GM20431 (cell line): ENCODE data around the gene SLC35F1.

ENCODE experiments used
- in situ Hi-C: fragments of 300-500 bp; cut with MseI, MboI; formaldehyde crosslinking; loops from one replicate; pipeline ENCODE4 v1.15.0; 2020; ENCODE audit warnings: low sequenced_read_pairs; ENCODE audit not compliant: unreplicated experiment

Gene SLC35F1

DNA sequence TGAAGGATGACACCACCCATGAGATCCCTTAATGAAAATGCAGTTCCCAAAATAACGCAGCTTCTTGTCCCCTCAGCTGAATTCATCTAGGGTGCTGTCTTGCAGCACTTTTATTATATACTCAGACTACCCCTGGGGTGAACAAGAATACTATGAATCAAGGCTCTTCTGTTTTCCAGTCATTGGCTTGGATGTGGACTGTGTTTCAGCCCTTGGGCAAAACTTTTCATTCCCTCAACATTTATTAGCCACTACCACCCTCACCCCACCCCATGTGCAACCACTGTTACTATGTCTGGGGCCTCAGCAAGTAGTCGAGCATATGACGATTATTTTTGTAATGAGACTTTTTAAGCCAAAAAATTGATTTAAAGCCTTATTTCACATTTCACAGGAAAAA lies 321.8 kb downstream of the SLC35F1 start:
- in situ Hi-C loops, result no loop called here

DNA sequence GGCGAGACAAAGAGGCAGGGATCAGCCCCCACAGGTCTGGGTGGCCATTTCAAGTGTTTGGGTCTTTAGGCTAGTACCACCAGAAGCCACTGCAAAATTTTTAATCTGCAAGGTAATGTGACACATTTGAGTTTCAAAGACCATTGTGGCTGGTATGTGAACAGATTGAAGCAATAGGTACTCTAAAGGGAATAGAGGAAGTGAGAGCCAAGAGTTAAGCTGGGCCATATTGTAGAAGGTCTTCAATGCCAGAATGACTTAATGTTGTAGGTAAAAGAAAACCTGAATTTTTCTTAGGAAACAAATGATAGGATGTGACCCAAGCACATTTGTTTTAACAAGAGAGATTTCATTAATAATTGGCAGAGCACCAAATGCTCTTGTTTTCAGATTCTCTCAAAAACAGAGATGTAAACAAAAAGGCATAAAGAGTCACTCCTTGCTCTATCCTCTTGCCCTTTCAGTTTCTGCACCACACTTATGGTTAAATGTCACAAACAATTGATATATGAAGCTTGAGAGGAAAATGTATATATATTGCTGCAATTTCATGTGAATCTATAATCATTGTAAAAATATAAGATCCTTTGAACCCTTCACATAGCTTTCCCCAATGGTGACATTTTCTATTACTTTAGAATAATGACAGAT lies 333.9 kb downstream of the SLC35F1 start:
- in situ Hi-C loops, result no loop called here

DNA sequence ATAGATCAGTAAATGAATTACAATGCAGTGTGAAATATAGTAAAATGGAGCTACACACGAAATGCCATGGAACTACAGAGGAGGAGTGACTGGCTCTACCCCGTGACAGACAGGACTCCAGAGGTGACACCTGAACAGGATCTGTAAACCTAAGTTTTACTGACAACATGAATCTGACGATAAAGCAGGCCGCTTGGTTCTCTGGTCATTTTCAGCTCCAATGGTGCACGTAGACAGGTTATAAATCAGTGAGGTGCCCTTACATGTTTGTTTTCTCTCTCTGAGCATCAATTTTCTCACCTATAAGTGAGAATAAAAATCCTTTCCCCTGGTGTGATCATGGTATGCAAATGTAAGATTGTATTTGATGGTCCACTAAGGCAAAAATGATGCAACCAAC lies 339.3 kb downstream of the SLC35F1 start:
- in situ Hi-C loops, result no loop called here

DNA sequence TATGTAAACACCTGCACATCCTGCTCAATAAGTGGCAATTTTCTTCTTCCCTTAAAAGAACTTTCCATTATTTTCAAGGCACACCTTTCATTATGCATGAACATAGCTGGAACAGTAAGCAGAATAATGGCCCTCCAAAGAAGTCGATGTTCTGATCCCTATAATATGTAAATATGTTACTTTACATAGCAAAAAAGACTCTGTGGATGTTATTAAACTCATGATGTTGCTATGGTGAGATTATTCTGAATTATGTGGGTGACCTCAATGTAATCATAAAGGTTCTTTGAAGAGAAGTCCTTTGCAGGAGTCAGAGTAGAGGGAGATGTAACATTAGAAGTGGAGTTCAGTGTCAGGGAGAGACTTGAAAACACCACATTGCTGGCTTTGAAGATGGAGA lies 341.1 kb downstream of the SLC35F1 start:
- in situ Hi-C loops, result no loop called here

DNA sequence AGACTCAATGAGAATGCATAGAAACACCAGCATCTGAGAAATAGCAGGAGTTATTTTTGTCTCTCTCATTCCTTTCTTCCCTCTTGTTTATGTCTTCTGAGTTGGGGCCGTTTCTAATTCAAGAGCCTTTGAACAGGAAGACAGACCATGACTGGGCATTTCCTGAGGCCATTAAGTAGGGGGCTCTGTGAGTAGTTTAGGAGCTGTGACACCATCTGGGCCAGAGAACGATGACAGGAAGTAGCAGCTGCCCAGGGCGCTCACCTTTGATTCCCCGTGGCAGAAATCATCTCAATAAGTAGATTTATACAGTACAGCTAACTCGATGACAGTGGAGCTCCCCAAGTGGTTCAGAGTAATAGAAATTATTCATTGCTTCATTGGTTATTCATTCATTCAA lies 342.6 kb downstream of the SLC35F1 start:
- in situ Hi-C loops, result no loop called here

DNA sequence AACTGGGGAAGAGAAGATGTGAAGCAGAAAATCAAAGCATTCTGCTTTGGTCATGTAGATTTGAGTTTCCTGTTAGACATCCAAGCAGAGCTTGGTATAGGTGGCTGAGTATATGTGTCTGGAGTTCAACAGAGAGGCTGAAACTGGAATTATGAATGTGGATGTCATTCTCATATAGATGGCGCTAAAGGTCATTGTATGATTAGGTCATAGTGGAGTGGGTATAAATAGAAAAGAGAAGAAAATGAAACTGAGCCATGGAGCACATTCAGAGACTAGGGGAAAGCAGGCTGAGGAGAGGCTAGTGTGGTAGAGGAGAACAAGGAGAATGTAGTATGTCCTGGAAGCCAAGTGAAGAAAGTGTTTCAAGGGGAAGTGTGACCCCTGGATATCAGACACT lies 345.4 kb downstream of the SLC35F1 start:
- in situ Hi-C loops, result no loop called here

DNA sequence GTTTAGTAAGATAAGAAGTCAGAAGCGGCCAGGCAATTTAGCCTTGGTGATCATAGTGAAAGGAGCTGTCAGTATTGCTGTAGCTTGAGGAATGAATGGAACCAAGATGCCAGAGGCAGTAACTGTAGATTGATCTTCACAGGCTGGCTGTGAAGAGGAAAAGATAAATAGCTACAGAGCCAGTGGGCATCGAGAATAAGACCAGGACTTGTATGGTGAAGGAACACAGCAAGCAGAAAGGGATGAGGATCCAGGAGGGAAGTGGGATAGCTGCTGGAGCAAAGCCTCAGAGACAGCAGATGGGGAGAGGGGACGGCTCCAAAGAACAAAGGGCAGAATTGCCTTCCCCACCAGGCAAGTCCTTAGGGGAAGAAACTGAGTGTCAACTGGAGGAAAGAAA lies 346.7 kb downstream of the SLC35F1 start:
- in situ Hi-C loops, result no loop called here

DNA sequence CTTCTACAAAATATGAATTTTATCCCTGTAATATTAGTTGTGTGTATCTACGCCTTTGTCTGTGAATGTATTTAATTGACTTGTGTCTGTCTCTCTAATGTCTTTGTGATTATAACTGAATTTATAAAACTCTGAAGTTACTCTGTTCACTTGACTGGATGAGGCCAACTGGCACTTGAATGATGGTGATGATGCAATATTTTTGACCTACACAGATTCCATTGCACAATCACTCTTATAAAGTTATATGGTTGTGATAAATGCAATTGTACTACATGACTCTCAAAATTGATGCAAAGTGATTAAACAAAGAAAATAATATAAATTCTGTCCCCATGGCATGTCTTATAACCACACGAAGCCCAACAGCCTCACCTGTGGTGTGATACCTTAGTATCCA lies 353.8 kb downstream of the SLC35F1 start:
- in situ Hi-C loops, result no loop called here

DNA sequence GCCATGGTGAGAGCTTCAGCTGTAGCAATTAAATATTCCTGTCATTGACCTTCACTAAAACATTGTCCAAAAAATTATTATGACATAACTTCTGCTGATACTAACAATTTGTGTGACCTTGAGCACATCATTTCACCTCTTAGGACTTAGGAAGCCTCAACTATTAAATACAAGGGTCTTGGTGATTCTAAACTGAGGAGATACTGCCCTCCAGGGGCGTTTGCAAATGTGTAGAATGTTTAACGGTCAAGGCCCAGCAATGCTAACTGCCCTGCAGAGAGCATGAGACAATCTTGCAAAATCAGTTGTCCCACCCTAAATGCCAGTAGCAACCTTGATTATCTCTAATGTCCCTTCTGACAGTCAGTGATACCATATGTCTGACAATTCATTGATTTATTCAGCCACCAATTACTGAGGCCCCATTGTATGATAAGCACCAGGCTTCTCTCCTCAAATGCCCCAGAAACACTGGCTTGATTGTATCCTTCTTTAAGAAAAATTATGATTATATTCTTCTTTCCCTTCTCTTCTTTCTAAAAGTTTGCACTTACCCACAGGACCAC lies 356.9 kb downstream of the SLC35F1 start:
- in situ Hi-C loops, result no loop called here

DNA sequence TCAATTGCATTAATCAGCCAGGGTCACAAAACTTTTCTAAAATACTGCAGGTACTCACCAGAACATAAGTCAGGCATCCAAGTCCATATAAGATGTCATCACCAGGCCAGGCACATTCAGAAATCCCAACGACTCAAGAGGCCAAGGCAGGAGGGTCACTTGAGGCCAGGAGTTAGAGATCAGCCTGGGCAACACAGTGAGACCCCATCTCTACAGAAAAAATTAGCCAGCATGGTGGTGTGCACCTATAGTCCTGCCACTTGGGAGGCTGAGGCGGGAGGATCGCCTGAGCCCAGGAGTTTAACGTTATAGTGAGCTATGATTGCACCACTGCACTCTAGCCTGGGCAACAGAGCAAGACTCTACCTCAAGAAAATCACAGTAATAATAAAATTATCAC lies 362.6 kb downstream of the SLC35F1 start:
- in situ Hi-C loops, result no loop called here

DNA sequence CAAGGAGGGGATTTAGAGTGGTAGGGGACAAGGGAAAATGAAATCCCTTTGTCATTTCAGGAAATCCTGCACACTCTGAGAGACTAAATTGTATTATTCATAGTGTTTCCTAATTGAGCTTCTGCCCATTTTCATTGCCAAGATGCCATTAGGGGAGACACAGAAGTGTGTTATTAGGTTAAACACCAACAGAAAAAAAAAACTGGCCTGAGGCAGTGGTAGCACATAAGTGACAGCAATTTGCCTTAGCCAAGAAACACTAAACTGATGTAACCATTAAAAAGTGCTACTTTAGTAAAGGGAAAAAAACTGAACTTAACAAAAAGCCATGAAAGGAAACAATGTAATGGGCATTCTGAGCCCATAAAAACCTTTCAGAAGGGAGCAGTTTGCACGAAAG lies 370.6 kb downstream of the SLC35F1 start:
- in situ Hi-C loops, result loop anchor here (25.0 kb wide), 2 partner anchors 260 to 510 kb away; partner anchors contain the start of gene PLN

DNA sequence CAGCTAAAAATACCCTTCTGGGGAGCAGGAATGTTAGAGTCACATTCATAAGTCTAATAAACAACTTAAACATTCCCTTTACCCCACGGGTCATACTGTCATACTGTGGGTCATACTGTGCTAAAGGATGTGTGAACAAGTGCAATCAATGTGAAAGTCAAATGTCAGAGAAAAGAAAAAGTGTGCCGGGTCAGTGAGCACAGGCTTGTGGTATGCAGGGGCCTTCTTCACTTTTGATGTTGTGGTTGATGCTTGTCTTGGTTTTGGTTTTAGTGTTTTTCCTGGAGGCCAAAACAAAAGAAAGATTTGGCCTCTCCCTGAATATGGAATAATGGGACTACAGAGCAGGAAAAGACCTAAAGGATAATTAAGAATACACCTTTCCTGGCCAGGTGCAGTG lies 373.1 kb downstream of the SLC35F1 start:
- in situ Hi-C loops, result loop anchor here (25.0 kb wide), 2 partner anchors 257 to 507 kb away; partner anchors contain the start of gene PLN

DNA sequence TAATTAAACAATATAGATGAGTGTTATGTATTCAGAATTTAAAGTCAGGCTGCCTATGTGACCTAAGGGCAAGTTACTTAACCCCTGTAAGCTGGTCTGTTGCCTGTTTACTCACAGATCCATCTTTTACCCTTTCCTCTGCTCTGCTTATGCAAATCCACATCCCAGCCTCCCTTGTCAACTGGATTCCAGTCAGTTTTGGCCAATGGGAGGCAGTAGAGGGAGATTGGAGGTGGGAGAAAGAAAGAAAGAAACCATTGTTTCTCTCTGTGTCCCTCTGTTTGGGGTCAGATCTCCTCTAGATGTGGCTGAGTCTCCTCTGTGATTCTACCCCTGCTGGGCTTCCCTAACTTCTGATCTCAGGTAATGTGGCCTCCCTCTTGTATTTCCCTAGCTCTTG lies 374.2 kb downstream of the SLC35F1 start:
- in situ Hi-C loops, result loop anchor here (25.0 kb wide), 2 partner anchors 256 to 506 kb away; partner anchors contain the start of gene PLN

DNA sequence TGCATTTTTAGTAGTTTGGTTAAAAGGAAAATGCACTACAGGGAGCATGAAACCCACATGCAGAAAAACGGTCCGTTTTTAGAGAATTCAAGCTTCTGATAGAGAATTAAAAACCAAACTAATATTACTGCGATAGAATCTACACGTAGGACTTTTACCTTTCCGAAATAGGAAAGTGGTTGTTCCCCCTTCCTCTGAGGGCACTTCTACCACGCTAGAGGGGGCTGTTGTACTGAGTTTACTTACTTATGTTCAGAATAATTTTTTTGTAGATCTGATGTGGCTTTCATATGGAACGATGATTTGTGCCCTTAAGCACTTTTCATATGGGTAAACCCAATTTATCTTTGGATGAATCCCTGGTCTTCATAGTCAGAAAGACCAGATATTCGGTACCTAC lies 376.7 kb downstream of the SLC35F1 start:
- in situ Hi-C loops, result loop anchor here (25.0 kb wide), 2 partner anchors 254 to 504 kb away; partner anchors contain the start of gene PLN

DNA sequence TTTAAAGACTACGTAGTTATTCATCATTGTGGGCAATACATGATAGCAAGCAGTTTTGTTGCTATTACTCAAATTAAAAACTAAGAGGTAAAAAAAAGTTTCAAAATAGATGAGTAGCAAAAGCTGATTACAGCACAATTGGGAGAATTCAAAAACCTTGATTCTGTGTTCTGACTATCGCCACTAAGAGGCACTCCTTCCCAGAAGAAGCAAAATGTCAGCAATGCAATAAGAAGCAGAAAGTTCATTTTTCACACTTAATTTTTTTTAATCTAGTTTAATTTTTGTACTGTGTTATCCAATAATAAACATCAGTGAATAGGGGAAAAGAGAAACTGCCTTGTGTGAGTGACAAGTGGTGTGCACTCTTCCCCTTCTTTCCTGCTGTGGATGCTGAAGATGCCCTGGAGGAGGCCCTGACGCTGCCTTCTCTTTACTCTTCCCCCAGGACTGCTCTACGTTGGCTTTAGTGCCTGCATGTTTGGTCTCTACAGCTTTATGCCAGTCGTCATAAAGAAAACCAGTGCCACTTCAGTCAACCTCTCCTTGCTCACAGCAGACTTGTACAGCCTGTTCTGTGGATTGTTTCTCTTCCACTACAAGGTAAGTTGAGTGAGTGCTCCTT lies 377.8 kb downstream of the SLC35F1 start:
- in situ Hi-C loops, result loop anchor here (25.0 kb wide), 2 partner anchors 252 to 502 kb away; partner anchors contain the start of gene PLN

DNA sequence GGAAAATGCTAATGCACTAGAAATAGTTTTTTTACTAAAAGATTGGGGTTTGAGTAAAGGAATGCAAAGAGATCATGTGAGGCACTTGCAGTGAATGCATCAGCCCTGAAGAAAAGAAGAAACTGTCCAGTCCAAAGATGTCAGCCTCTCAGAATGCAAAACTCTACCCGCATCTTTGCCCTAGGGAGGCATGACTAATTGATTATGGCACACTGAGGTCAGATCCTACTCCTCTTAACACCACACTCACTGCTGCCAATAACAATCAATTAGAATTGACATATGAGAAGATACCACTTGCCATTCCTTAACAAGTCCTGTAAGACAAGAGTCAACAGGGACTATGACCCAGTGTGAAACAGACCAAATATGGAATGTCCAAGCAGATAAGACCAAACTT lies 378.7 kb downstream of the SLC35F1 start:
- in situ Hi-C loops, result loop anchor here (25.0 kb wide), 2 partner anchors 252 to 502 kb away; partner anchors contain the start of gene PLN

DNA sequence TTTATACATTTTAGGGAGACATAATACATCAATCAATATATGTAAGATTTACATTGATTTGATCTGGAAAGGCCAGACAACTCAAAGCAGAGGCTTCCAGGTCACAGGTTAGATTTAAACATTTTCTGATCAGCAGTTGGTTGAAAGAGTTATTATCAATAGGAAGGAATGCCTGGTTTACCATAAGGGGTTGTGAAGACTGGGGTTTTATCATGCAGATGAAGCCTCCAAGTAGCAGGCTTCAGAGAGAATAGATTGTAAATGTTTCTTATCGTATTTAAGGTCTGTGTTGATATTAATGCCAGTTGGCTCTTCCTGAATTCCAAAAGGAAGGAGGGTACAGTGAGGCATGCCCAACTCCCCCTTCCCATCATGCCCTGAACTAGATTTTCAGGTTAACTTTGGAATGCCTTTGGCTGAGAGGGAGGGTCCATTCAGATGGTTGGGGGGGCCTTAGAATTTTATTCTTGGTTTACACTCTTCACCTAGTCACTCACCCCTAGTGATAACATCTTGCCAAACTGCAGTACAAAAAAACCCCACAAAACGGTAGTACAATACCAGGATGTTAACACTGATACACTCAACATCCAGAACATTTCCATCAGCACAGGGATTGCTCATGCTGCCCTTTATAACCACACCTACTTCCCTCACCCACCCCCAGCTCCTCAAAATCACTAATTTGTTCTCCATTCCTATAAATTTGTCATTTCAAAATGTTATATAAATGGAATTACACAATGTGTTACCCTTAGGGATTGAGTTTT lies 381.5 kb downstream of the SLC35F1 start:
- in situ Hi-C loops, result loop anchor here (25.0 kb wide), 2 partner anchors 249 to 499 kb away; partner anchors contain the start of gene PLN

DNA sequence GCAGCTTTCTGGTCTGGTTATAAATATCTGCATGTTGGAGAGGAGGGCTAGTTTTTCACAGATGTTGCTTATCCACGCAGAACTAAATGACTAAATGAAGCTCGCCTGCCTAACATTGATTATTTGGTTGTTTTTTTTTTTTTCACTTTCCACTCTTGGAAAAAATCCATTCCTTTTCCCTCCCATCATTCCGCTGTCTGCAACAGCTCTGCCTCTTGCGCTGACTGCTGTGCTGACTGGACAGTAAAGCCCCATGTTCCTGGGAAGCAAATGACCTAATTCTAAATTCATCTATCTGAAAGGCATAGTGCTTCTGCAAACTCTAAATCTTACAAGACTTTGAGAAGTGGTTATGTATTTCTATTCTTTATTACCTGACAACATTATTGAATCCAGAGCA lies 385.5 kb downstream of the SLC35F1 start:
- in situ Hi-C loops, result loop anchor here (25.0 kb wide), 2 partner anchors 245 to 495 kb away; partner anchors contain the start of gene PLN

DNA sequence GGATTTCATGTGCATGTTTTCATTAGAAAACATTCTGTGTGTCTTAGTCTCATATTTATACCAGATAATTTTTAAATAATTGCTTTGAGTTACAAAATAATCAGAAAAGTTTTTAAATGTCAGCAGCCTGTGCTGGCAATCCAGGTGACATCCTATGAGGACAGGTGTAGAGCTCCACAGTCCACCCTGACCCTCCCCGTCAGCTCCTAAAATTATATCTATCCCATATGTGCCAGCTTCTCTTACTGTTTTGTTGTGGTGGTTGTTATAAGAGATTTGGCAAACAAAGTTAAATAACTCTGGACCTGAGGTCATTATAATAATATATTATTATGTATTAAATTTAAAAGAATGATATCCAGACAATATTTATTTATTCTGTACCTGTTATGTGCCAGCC lies 387.8 kb downstream of the SLC35F1 start:
- in situ Hi-C loops, result loop anchor here (25.0 kb wide), 2 partner anchors 242 to 492 kb away; partner anchors contain the start of gene PLN

DNA sequence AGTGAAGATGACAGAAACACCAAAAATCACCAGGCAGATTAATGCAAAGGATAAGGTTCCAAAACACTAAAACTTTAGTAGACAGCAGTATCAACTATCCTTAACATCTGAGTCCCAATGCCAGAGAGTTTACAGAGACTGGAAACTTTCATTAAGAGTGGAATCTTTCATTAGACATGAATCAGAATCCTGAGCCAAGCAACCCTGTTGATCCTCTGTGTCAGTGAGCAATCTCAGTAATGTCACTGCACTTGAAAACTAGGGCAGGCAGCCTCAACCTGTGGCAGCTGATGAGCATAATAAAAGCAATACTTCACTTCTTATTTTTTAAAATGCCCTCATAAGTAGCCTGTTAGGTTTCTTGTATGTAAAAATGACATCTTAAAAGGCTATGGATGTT lies 388.3 kb downstream of the SLC35F1 start:
- in situ Hi-C loops, result loop anchor here (25.0 kb wide), 2 partner anchors 242 to 492 kb away; partner anchors contain the start of gene PLN
